ENCODE data around the gene JARID2. TPM values are rescaled to one million over a fixed set of nuclear protein-coding genes. Genes with fewer than 3 reads are reported as not detected.

The JARID2 gene
- total RNA-seq, 1 donor from 2014 or later: 57.7 TPM

DNA sequence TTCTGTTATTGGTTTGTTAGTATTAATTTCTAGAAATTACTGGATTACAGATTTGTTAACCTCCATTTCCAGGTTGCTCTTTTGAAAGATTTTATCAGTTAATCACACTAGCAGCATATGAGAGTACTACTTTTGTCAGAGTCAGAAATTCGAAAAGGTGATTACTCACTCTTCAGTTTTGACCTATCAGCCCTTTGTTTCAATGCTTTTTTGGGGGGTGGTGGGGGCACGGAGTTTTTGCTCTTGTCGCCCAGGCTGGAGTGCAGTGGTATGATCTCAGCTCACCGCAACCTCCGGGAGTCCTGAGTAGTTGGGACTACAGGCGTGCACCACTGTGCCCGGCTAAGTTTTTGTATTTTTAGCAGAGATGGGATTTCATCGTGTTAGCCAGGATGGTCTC lies 149.2 kb downstream of the JARID2 start:
- Mint-ChIP-seq H3K4me1 (ENCODE audit: low read depth) (peaks cover 70% of the 10 kb centered on the region), H3K4me3 (ENCODE audit: low read depth) (no peak overlapping the region), H3K9me3 (no peaks in the 10 kb centered on the region), H3K36me3 (ENCODE audit: low read depth) (peaks cover 40% of the 10 kb centered on the region), H3K27me3 (ENCODE audit: low read depth) (no peaks in the 10 kb centered on the region), H3K27ac (peak overlapping the region; percentile 62)
- no peak for DNase-seq (ENCODE audit: low spot score)
- intact Hi-C loops (cut with micrococcal nuclease): no loop called here

DNA sequence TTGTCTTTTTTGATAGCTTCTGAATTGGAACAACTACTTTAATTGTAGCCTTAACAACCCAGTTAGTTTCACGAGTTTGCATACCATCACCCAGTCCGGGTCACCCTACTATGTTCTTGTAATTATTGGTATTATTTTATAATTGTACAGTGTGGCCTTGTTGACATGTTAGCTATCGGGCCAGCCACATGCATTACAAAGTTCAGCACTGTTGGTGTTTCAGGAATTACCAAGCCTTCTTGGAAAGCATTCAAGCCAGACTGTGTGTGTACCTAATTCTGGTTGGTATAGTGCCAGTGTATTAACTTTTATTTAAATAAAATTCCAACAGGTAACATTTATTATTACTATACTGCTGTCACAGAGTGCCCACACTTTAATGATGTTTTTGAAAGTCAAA lies 150.9 kb downstream of the JARID2 start:
- H3K27ac Mint-ChIP-seq: no peak overlapping the region
- peaks cover 71% of the 10 kb centered on the region for H3K4me1 Mint-ChIP-seq (ENCODE audit: low read depth)
- H3K27me3 Mint-ChIP-seq (ENCODE audit: low read depth): no peaks in the 10 kb centered on the region
- intact Hi-C loops (cut with micrococcal nuclease): no loop called here
- no peak overlapping the region for H3K4me3 Mint-ChIP-seq (ENCODE audit: low read depth)
- DNase-seq (ENCODE audit: low spot score): no peak
- no peaks in the 10 kb centered on the region for H3K9me3 Mint-ChIP-seq
- H3K36me3 Mint-ChIP-seq (ENCODE audit: low read depth): peaks cover 37% of the 10 kb centered on the region

DNA sequence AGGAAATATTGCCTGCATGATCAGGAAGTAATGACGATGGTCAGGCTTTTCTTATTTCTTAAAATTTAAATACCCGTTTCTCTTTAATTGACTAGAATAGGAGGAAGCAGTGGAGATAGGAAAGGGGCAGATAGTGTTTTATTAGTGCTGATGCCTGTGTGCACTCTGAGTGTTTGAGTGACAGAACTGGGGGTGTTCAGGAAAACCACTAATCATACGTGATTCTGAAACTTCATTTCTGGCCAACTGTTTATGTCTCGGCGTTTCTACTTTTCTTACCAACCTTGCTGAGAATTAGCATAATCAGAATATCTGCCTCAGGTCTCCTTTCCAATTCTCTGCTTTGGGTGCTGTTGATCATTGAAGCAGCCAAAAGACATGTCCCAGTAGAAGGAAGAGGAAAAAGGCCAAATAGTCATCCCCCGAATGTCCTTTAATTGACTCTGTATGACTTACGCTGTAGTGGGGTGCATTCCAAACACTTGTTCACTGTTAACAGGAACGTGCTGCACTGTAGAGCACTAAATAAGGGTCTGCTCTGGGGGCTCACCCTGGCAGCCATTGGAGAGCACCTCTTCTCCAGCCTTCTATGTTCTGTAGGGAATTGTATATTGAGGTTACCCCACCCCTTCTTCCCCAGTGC lies 152.9 kb downstream of the JARID2 start:
- Mint-ChIP-seq H3K27me3 (ENCODE audit: low read depth) (no peaks in the 10 kb centered on the region), H3K9me3 (no peaks in the 10 kb centered on the region), H3K27ac (peak overlapping the region; percentile 55), H3K36me3 (ENCODE audit: low read depth) (peaks cover 22% of the 10 kb centered on the region), H3K4me3 (ENCODE audit: low read depth) (peak overlapping the region; percentile 47), H3K4me1 (ENCODE audit: low read depth) (peaks cover 78% of the 10 kb centered on the region)
- no peak for DNase-seq (ENCODE audit: low spot score)
- intact Hi-C loops (cut with micrococcal nuclease): no loop called here

DNA sequence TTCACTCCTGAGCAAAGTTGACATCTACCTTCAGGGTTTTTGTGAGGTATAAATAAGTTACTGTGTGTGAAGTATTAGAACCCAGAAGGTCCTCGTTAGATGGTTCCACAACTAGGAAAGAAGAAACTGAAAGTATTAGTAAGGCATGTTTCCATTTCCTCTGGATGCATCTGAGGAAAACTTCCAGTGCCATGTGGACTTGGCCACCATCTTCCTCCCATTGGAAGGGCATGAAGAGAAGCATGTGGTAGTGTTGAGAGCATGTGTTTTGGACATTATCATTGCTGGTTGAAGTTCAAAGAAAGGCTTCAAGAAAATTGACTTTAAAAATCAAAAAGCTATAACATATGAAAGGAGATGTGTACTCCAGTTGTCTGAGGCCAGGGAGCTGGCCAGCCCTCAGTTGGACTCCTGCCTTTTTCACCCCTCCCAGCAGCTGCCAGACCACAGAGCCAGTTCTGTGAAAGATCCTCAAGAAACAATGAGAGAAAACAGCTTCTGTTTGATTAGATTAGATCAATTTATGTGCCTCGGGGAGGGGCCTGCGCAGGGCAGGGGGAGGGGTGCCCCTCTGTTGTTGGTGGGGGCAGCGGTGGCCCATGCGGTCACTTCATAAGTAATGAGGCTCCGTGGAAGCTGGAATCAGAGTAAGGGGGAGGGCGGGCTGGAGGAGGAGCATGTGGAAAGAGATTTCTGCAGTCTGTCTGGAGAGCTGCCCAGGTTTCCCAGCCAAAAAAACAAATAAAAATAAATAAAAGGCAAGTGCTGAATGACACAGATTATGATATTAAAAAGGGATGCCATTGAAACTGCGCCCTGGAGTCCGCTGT lies 154.0 kb downstream of the JARID2 start:
- intact Hi-C loops (cut with micrococcal nuclease): loop anchor here (5.0 kb wide), 2 partner anchors 37 to 153 kb away; partner anchors contain the start of gene JARID2
- Mint-ChIP-seq H3K4me1 (ENCODE audit: low read depth) (peaks cover 79% of the 10 kb centered on the region), H3K36me3 (ENCODE audit: low read depth) (peaks cover 12% of the 10 kb centered on the region), H3K9me3 (no peaks in the 10 kb centered on the region), H3K4me3 (ENCODE audit: low read depth) (peak overlapping the region; percentile 80), H3K27me3 (ENCODE audit: low read depth) (no peaks in the 10 kb centered on the region), H3K27ac (peak overlapping the region; percentile 66)
- DNase-seq (ENCODE audit: low spot score): no peak

DNA sequence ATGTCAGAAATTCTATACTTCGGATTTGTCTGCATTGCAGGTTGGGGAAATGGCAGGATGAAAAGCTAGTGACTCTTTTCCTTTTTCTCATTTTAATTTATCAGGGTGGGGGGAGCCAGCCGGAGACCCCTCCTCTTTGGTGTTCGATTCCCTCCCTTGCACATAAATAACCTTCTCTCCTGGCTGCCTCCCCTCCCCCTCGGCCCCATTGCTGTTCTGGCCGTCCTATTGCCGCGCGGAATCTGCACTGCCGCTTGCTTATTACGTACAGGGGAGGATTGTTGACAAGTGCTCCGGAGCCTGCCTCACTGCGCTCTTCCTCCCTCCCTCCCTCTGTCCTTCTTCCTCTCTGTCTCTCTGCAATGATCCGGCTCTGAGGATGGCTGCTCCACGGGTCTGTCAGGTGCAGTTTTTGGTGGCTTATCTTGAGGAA lies 154.7 kb downstream of the JARID2 start:
- no peak for DNase-seq (ENCODE audit: low spot score)
- no peaks in the 10 kb centered on the region for H3K9me3 Mint-ChIP-seq
- peak overlapping the region; percentile 83 for H3K27ac Mint-ChIP-seq
- peak overlapping the region; percentile 80 for H3K4me3 Mint-ChIP-seq (ENCODE audit: low read depth)
- H3K4me1 Mint-ChIP-seq (ENCODE audit: low read depth): peaks cover 80% of the 10 kb centered on the region
- H3K27me3 Mint-ChIP-seq (ENCODE audit: low read depth): no peaks in the 10 kb centered on the region
- peaks cover 7% of the 10 kb centered on the region for H3K36me3 Mint-ChIP-seq (ENCODE audit: low read depth)
- intact Hi-C loops (cut with micrococcal nuclease): loop anchor here (5.0 kb wide), 2 partner anchors 37 to 153 kb away; partner anchors contain the start of gene JARID2

DNA sequence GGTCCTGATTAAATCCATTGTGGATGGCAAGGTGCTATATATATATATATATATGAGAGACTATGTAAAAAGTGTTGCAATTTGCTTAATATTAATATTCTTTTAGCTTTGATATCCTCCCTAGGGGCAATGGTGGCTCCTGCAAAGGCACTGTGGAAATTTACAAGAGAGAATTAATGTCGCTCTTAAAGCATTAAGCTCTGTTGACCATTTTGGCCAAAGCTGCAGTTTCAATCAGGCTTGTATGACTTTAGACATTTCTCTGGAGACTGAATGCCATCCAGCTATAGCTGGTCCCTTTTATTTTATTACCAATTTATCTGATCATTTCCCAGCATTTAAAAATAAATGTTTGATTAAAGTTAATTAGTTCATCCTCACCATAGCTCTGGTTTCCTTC lies 155.3 kb downstream of the JARID2 start:
- Mint-ChIP-seq H3K9me3 (no peaks in the 10 kb centered on the region), H3K27ac (peak overlapping the region; percentile 83), H3K36me3 (ENCODE audit: low read depth) (peaks cover 8% of the 10 kb centered on the region), H3K4me1 (ENCODE audit: low read depth) (peaks cover 83% of the 10 kb centered on the region), H3K4me3 (ENCODE audit: low read depth) (peak overlapping the region; percentile 80), H3K27me3 (ENCODE audit: low read depth) (no peaks in the 10 kb centered on the region)
- intact Hi-C loops (cut with micrococcal nuclease): loop anchor here (5.0 kb wide), 2 partner anchors 36 to 154 kb away; partner anchors contain the start of gene JARID2
- DNase-seq (ENCODE audit: low spot score): no peak

DNA sequence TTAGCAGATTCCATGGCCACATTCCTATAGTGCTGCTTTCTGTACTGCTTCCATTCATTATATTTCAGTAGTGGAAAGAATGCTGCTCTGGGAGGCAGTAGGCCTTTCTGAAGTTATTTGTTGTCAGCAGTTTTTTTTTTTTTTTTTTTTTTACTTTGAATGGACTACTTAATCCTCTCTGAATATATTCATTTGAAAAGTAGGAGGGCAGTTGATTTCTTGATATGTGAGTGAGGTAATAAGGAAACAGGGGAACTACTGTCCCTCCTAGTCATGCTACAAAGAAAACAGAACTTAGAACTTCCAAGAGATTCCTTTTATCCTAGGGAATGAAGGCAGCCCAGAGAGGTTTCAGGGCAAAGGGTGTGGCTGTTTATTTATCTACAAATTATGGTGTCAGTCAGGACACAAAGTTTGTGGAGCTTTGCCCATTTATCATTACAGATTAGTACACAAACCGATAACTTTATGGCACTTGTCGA lies 155.9 kb downstream of the JARID2 start:
- Mint-ChIP-seq H3K9me3 (no peaks in the 10 kb centered on the region), H3K36me3 (ENCODE audit: low read depth) (peaks cover 10% of the 10 kb centered on the region), H3K27me3 (ENCODE audit: low read depth) (no peaks in the 10 kb centered on the region), H3K4me3 (ENCODE audit: low read depth) (peak overlapping the region; percentile 27), H3K27ac (no peak overlapping the region), H3K4me1 (ENCODE audit: low read depth) (peaks cover 88% of the 10 kb centered on the region)
- no peak for DNase-seq (ENCODE audit: low spot score)
- intact Hi-C loops (cut with micrococcal nuclease): loop anchor here (5.0 kb wide), 2 partner anchors 35 to 155 kb away; partner anchors contain the start of gene JARID2

DNA sequence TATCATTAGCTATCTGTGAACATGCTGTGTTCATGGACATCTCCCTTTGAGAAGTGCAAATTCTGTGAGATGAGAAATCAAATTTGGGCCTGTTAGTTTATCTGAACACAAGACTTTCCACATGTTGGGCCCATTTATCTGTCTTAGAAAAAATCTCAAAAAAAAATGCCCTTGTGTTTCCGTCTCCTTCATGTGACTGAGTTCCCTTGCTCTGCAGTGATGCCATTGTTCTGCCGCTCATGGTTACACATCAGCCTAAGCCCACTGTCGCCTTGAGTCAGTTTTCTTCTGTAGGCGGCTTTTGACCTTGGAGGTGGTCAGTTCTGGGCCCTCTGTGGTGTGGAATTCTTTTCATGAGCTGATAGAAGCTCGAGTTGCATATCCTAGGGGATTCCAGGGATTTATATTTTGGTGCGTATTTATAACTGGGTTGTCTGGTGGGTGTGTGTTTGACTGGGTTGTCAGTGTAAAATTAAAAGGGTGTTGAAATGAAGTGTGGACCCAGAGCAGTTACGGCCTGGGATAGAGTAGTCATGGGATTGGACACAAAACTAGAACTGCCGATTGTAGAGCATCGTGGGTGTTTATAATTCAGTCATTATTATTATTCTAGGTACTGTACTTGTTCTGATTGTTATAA lies 156.7 kb downstream of the JARID2 start:
- Mint-ChIP-seq H3K4me1 (ENCODE audit: low read depth) (peaks cover 86% of the 10 kb centered on the region), H3K4me3 (ENCODE audit: low read depth) (no peak overlapping the region), H3K27ac (peak overlapping the region; percentile 56), H3K9me3 (no peaks in the 10 kb centered on the region), H3K27me3 (ENCODE audit: low read depth) (no peaks in the 10 kb centered on the region), H3K36me3 (ENCODE audit: low read depth) (peaks cover 11% of the 10 kb centered on the region)
- no peak for DNase-seq (ENCODE audit: low spot score)
- intact Hi-C loops (cut with micrococcal nuclease): loop anchor here (5.0 kb wide), 2 partner anchors 35 to 155 kb away; partner anchors contain the start of gene JARID2

DNA sequence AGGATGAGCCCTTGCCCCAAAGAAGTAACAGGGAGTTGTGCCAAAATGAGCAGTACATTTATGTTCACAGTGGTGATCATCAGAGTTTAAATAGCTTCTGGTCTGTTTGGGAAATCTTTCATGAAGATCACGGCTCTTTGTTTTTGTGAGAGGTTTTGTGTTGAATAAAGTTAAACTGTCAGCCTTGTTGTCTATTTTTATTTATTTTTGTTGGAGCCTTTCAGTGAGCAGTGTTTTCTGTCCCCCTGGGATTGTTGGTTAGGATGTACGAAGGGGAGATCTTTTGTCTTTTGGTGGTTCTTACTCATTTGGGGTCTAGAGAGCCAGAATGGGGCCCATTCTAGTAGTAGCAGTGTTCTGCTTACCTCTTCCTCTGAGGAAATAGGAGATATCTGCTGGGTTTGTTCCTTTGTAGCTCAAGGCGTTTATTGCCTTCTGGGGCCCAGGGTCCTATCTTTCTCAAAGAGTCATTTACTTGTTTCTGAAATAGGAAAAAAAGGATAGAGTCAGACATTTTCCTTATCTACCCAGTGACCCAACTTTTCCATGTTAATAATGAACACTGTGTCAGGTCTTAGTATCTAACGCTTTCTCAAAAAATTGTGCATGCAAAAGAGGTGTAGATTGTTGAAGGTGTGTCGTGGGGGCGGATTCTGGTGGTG lies 157.4 kb downstream of the JARID2 start:
- peak overlapping the region; percentile 56 for H3K27ac Mint-ChIP-seq
- intact Hi-C loops (cut with micrococcal nuclease): loop anchor here (5.0 kb wide), 2 partner anchors 34 to 156 kb away; partner anchors contain the start of gene JARID2
- no peak for DNase-seq (ENCODE audit: low spot score)
- peaks cover 89% of the 10 kb centered on the region for H3K4me1 Mint-ChIP-seq (ENCODE audit: low read depth)
- no peaks in the 10 kb centered on the region for H3K27me3 Mint-ChIP-seq (ENCODE audit: low read depth)
- no peaks in the 10 kb centered on the region for H3K9me3 Mint-ChIP-seq
- peaks cover 14% of the 10 kb centered on the region for H3K36me3 Mint-ChIP-seq (ENCODE audit: low read depth)
- peak overlapping the region; percentile 17 for H3K4me3 Mint-ChIP-seq (ENCODE audit: low read depth)

DNA sequence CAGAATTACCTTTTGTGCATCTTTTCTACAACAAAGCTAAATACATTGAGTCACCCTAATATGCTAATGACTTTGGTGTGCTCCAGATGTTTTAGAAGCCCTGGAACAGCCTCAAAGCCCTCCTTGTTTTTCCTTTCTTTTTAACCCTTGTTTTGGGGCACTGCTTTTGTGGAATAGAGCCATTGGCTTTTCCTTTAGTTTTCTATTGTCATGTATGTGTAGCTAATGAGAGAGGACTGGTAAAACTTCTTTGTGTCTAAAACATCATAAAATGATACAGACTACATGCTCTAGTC lies 158.8 kb downstream of the JARID2 start:
- no peak overlapping the region for H3K27ac Mint-ChIP-seq
- peaks cover 88% of the 10 kb centered on the region for H3K4me1 Mint-ChIP-seq (ENCODE audit: low read depth)
- no peaks in the 10 kb centered on the region for H3K9me3 Mint-ChIP-seq
- H3K36me3 Mint-ChIP-seq (ENCODE audit: low read depth): peaks cover 20% of the 10 kb centered on the region
- intact Hi-C loops (cut with micrococcal nuclease): loop anchor here (5.0 kb wide), 2 partner anchors 33 to 157 kb away; partner anchors contain the start of gene JARID2
- no peak for DNase-seq (ENCODE audit: low spot score)
- H3K4me3 Mint-ChIP-seq (ENCODE audit: low read depth): peak overlapping the region; percentile 23
- no peaks in the 10 kb centered on the region for H3K27me3 Mint-ChIP-seq (ENCODE audit: low read depth)

DNA sequence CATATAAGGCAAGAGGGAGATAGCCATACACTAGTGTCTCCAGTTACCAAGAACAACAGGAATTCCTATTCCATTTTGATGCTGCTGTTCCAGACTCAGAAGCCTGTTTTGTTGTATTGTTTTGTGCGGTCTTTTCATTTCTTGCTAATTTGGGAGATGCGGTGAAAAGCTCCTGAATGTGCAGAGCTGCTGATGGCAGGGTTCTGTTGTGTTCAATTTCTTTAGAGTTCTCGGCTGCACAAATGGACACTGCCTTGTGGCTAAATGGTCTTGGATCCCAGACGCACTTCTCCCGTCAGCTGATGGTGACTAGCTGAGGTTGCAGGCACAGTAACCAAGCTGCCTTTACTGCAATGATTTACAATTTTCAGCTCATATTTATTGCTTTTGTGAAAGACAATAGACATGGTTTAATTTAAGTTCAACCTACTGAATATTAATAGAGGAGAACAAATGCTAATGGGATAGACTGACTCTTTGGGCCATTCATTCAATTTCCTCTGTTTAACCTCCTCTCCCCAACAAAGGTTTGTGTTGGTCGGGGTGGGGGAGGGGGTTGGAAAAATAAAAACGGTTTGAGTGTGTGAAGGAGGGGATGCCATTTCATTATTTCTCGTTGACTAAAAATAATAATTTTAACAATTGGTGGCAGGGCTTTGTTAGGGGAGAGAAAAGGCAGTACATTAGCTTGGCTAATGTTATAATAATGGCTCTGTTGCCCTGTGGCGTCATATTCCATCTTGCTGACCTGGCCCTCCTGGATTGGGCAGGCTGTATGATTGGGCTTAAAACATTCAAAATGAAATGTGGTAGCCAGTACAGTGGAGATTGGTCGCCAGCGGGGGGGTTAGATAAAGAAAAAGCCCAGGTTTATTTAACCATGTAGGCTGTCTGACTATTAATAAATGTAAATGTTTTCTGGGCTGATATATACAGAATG lies 159.5 kb downstream of the JARID2 start:
- no peak overlapping the region for H3K4me3 Mint-ChIP-seq (ENCODE audit: low read depth)
- DNase-seq (ENCODE audit: low spot score): no peak
- H3K27me3 Mint-ChIP-seq (ENCODE audit: low read depth): no peaks in the 10 kb centered on the region
- H3K4me1 Mint-ChIP-seq (ENCODE audit: low read depth): peaks cover 88% of the 10 kb centered on the region
- intact Hi-C loops (cut with micrococcal nuclease): no loop called here
- no peaks in the 10 kb centered on the region for H3K9me3 Mint-ChIP-seq
- H3K36me3 Mint-ChIP-seq (ENCODE audit: low read depth): peaks cover 27% of the 10 kb centered on the region
- H3K27ac Mint-ChIP-seq: peak overlapping the region; percentile 16

All from activated T-helper 2 cell treated with anti-CD3 and anti-CD28 coated beads, Interferon-gamma antibody, Interleukin-2, Interleukin-4, amounts not matched to agents 10 μg/mL and 5 μg/mL and 100 μg/mL, durations not matched to agents 14 hours and 24 hours and 36 hours (primary cell).